ENCODE data around the gene DDI2. TPM values are rescaled to one million over a fixed set of nuclear protein-coding genes. Genes with fewer than 3 reads are reported as not detected.

Gene DDI2
- total RNA-seq, 3 donors from 2014 or later (not counting 1 experiment from before 2014, with no cell fraction given): 27.3 to 39.8 (median 34.0) TPM

GRCh38 chr1:15620155-15620545, 2.9 kb downstream of the DDI2 start:
- Mint-ChIP-seq H3K4me3 (peak overlapping the region; percentile 75), H3K36me3 (no peaks in the 10 kb centered on the region), H3K4me1 (peaks cover 48 to 60% of the 10 kb centered on the region in 2 donors), H3K9me3 (no peaks in the 10 kb centered on the region), H3K27ac (peak overlapping the region; percentile 88 to 93), H3K27me3 (ENCODE audit: low read depth in 2 of 2) (no peaks in the 10 kb centered on the region)
- no peak for TF ChIP-seq CTCF (IDR thresholded peaks at IDR 0.05)
- Histone ChIP-seq H3K4me1 (ENCODE audit: control insufficient read depth, insufficient read depth, low read length) (peaks cover 25% of the 10 kb centered on the region), H3K27ac (ENCODE audit: low read length) (peak overlapping the region; percentile 31), H3K27me3 (ENCODE audit: control insufficient read depth, insufficient read depth, low read length) (no peaks in the 10 kb centered on the region), H3K9me3 (ENCODE audit: control insufficient read depth, insufficient read depth, low read length) (no peaks in the 10 kb centered on the region), H3K36me3 (ENCODE audit: control insufficient read depth, insufficient read depth, low read length) (no peaks in the 10 kb centered on the region), H3K4me3 (ENCODE audit: low read length) (no peak overlapping the region)
- DNase-seq (peak in 1 of 2 donors; percentile 45), ATAC-seq (peak in 1 of 3 donors; percentile 23)
- 11% methylated on average over 1 of the region's 1 CpG for WGBS (ENCODE audit: insufficient coverage)
- intact Hi-C loops (cut with micrococcal nuclease): no loop called here

- intact Hi-C loops (cut with micrococcal nuclease): no loop called here
- peaks cover 50 to 60% of the 10 kb centered on the region in 2 donors for H3K4me1 Mint-ChIP-seq
These were observed 3.8 kb downstream of the DDI2 start for GRCh38 chr1:15620902-15621682.

GRCh38 chr1:15621975-15622374, 4.7 kb downstream of the DDI2 start:
- H3K27me3 ChIP-seq (ENCODE audit: control insufficient read depth, insufficient read depth, low read length): no peaks in the 10 kb centered on the region
- peaks cover 19% of the 10 kb centered on the region for H3K4me1 ChIP-seq (ENCODE audit: control insufficient read depth, insufficient read depth, low read length)
- Mint-ChIP-seq H3K27me3 (ENCODE audit: low read depth in 2 of 2) (no peaks in the 10 kb centered on the region), H3K9me3 (no peaks in the 10 kb centered on the region), H3K36me3 (no peaks in the 10 kb centered on the region), H3K27ac (peak overlapping the region in 1 of 2 donors; percentile 20), H3K4me1 (peaks cover 50 to 52% of the 10 kb centered on the region in 2 donors), H3K4me3 (no peak overlapping the region)
- no peaks in the 10 kb centered on the region for H3K9me3 ChIP-seq (ENCODE audit: control insufficient read depth, insufficient read depth, low read length)
- peaks cover 6% of the 10 kb centered on the region for H3K36me3 ChIP-seq (ENCODE audit: control insufficient read depth, insufficient read depth, low read length)
- H3K27ac ChIP-seq (ENCODE audit: low read length): no peak overlapping the region
- H3K4me3 ChIP-seq (ENCODE audit: low read length): no peak overlapping the region
- no peak for ATAC-seq
- intact Hi-C loops (cut with micrococcal nuclease): no loop called here
- WGBS (ENCODE audit: insufficient coverage): 100% methylated on average over 3 of the region's 5 CpGs
- DNase-seq: no peak
- TF ChIP-seq CTCF (IDR thresholded peaks at IDR 0.05): no peak

More at GRCh38 chr1:15620902-15621682, 3.8 kb downstream of the DDI2 start:
- H3K27ac Mint-ChIP-seq: peak overlapping the region; percentile 20 to 93
- H3K27me3 ChIP-seq (ENCODE audit: control insufficient read depth, insufficient read depth, low read length): no peaks in the 10 kb centered on the region
- H3K36me3 ChIP-seq (ENCODE audit: control insufficient read depth, insufficient read depth, low read length): no peaks in the 10 kb centered on the region
- no peaks in the 10 kb centered on the region for H3K9me3 Mint-ChIP-seq
- H3K36me3 Mint-ChIP-seq: no peaks in the 10 kb centered on the region
- H3K4me3 Mint-ChIP-seq: no peak overlapping the region
- no peak overlapping the region for H3K27ac ChIP-seq (ENCODE audit: low read length)
- ATAC-seq (no peak), DNase-seq (no peak)
- H3K27me3 Mint-ChIP-seq (ENCODE audit: low read depth in 2 of 2): no peaks in the 10 kb centered on the region
- WGBS (ENCODE audit: insufficient coverage): 90% methylated on average over 3 of the region's 7 CpGs
- no peak overlapping the region for H3K4me3 ChIP-seq (ENCODE audit: low read length)
- no peak for TF ChIP-seq CTCF (IDR thresholded peaks at IDR 0.05)
- no peaks in the 10 kb centered on the region for H3K9me3 ChIP-seq (ENCODE audit: control insufficient read depth, insufficient read depth, low read length)
- H3K4me1 ChIP-seq (ENCODE audit: control insufficient read depth, insufficient read depth, low read length): peaks cover 25% of the 10 kb centered on the region
